ENCODE results near the gene AFTPH. TPM values are rescaled to one million over a fixed set of nuclear protein-coding genes. Genes with fewer than 3 reads are reported as not detected.

AFTPH gene
- total RNA-seq, 4 donors from 2014 or later, result 49.1 to 64.3 (median 57.1) TPM

- TF ChIP-seq POLR2AphosphoS5 (IDR thresholded peaks at IDR 0.05) (no peak), POLR2A (IDR thresholded peaks at IDR 0.05) (no peak), EP300 (IDR thresholded peaks at IDR 0.05) (no peak)
- TF ChIP-seq, protein P1, sequence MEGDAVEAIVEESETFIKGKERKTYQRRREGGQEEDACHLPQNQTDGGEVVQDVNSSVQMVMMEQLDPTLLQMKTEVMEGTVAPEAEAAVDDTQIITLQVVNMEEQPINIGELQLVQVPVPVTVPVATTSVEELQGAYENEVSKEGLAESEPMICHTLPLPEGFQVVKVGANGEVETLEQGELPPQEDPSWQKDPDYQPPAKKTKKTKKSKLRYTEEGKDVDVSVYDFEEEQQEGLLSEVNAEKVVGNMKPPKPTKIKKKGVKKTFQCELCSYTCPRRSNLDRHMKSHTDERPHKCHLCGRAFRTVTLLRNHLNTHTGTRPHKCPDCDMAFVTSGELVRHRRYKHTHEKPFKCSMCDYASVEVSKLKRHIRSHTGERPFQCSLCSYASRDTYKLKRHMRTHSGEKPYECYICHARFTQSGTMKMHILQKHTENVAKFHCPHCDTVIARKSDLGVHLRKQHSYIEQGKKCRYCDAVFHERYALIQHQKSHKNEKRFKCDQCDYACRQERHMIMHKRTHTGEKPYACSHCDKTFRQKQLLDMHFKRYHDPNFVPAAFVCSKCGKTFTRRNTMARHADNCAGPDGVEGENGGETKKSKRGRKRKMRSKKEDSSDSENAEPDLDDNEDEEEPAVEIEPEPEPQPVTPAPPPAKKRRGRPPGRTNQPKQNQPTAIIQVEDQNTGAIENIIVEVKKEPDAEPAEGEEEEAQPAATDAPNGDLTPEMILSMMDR (IDR thresholded peaks at IDR 0.05), result no peak
- H3K4me3 ChIP-seq, result no peak overlapping the region
- no peak overlapping the region for H3K27ac ChIP-seq
- DNase-seq (ENCODE audit: low spot score in 2 of 2), result no peak
- 87% methylated on average over 3 of the region's 3 CpGs for WGBS
- H3K36me3 ChIP-seq, result no peaks in the 10 kb centered on the region
- no peaks in the 10 kb centered on the region for H3K9me3 ChIP-seq
- H3K27me3 ChIP-seq, result no peaks in the 10 kb centered on the region
- H3K4me1 ChIP-seq, result peaks cover 10% of the 10 kb centered on the region
Measured at GRCh38 chr2:64492272-64492671, 31.9 kb upstream of the AFTPH start.

GRCh38 chr2:64492821-64493220, 31.3 kb upstream of the AFTPH start:
- Histone ChIP-seq H3K9me3 (no peaks in the 10 kb centered on the region), H3K4me3 (no peak overlapping the region), H3K36me3 (no peaks in the 10 kb centered on the region), H3K4me1 (peaks cover 5% of the 10 kb centered on the region), H3K27me3 (no peaks in the 10 kb centered on the region), H3K27ac (no peak overlapping the region)
- WGBS, result 87% methylated on average over 3 of the region's 3 CpGs
- TF ChIP-seq POLR2A (IDR thresholded peaks at IDR 0.05) (no peak), POLR2AphosphoS5 (IDR thresholded peaks at IDR 0.05) (no peak), EP300 (IDR thresholded peaks at IDR 0.05) (no peak)
- TF ChIP-seq, protein P1 (IDR thresholded peaks at IDR 0.05), result no peak
- no peak for DNase-seq (ENCODE audit: low spot score in 2 of 2)

- no peak for DNase-seq (ENCODE audit: low spot score in 2 of 2)
- no peaks in the 10 kb centered on the region for H3K9me3 ChIP-seq
- no peak for TF ChIP-seq POLR2AphosphoS5 (IDR thresholded peaks at IDR 0.05)
- TF ChIP-seq, protein P1 (IDR thresholded peaks at IDR 0.05), result no peak
- no peak for TF ChIP-seq POLR2A (IDR thresholded peaks at IDR 0.05)
- H3K36me3 ChIP-seq, result no peaks in the 10 kb centered on the region
- 96% methylated on average over 4 of the region's 4 CpGs for WGBS
- no peaks in the 10 kb centered on the region for H3K27me3 ChIP-seq
- no peaks in the 10 kb centered on the region for H3K4me1 ChIP-seq
- no peak overlapping the region for H3K27ac ChIP-seq
- no peak overlapping the region for H3K4me3 ChIP-seq
Measured at GRCh38 chr2:64493788-64494187, 30.3 kb upstream of the AFTPH start.

- TF ChIP-seq, protein P1 (IDR thresholded peaks at IDR 0.05), result no peak
- TF ChIP-seq EP300 (IDR thresholded peaks at IDR 0.05), result no peak
- TF ChIP-seq POLR2A (IDR thresholded peaks at IDR 0.05), result no peak
- TF ChIP-seq POLR2AphosphoS5 (IDR thresholded peaks at IDR 0.05), result no peak
- Histone ChIP-seq H3K36me3 (no peaks in the 10 kb centered on the region), H3K4me1 (no peaks in the 10 kb centered on the region), H3K9me3 (no peaks in the 10 kb centered on the region), H3K4me3 (no peak overlapping the region), H3K27me3 (no peaks in the 10 kb centered on the region), H3K27ac (no peak overlapping the region)
- WGBS, result 89% methylated on average over 1 of the region's 1 CpG
- DNase-seq (ENCODE audit: low spot score in 2 of 2), result no peak
Measured at GRCh38 chr2:64498438-64498837, 25.7 kb upstream of the AFTPH start.

DNA sequence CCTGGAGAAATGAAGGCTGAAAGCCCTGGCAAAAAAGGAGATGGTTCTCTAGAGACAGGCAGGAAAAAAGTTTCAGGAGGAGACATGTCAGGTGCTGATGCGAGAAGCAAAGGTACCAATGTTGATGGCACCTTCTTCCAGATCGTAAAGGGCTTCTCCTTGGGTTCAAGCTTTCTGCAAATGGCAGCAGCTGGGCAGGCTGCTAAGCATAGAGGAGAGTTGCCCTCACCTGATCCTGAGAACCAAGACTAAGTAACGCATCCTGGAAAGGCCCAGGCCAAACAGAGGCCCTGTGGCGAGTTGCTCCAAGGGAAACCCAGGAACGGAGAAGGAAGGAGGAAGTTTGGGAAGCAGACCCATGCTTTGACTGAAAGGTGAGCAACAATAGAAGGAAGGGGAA, 23.6 kb upstream of the AFTPH start:
- 86% methylated on average over 5 of the region's 5 CpGs for WGBS
- Histone ChIP-seq H3K27ac (no peak overlapping the region), H3K4me3 (no peak overlapping the region), H3K4me1 (peaks cover 5% of the 10 kb centered on the region), H3K36me3 (no peaks in the 10 kb centered on the region), H3K9me3 (no peaks in the 10 kb centered on the region), H3K27me3 (no peaks in the 10 kb centered on the region)
- TF ChIP-seq, protein P1 (IDR thresholded peaks at IDR 0.05), result no peak
- TF ChIP-seq POLR2AphosphoS5 (IDR thresholded peaks at IDR 0.05) (no peak), POLR2A (IDR thresholded peaks at IDR 0.05) (no peak), EP300 (IDR thresholded peaks at IDR 0.05) (no peak)
- no peak for DNase-seq (ENCODE audit: low spot score in 2 of 2)
